Cardiac ventricle fibroblast (primary cell): Measurements from ENCODE around the gene COX5A. TPM values are rescaled to one million over a fixed set of nuclear protein-coding genes. Genes with fewer than 3 reads are reported as not detected.

Source experiments
- total RNA-seq: library from RNA; depleted of rRNA; stranded (reverse); fragments of >200 nt; gene quantifications from 2 replicates; pipeline ENCODE4 v1.2.3, GENCODE V29; 2015

Gene COX5A
- 112 and 114 TPM in 2 replicates for total RNA-seq

GRCh38 chr15:74937590-74938371, at the start of gene COX5A:
COX5A (minus strand) TSS chr15:74938073; CDS start chr15:74938014, 59 bp downstream.

GRCh38 chr15:74956648-74957475, 19.0 kb upstream of the COX5A start, which contains the start of gene RPP25:
RPP25 (minus strand) TSS chr15:74956772; CDS start chr15:74956583, 189 bp downstream.

GRCh38 chr15:74906450-74907162, 31.3 kb downstream of the COX5A start, which contains the start of gene FAM219B:
FAM219B (minus strand) TSS chr15:74906851; CDS start chr15:74906800, 51 bp downstream.

GRCh38 chr15:74889883-74890664, 47.8 kb downstream of the COX5A start, which contains the start of gene MPI:
MPI (plus strand) TSS chr15:74890042; CDS start chr15:74890074, 32 bp downstream.

GRCh38 chr15:74873036-74873755, 64.7 kb downstream of the COX5A start, which contains the start of gene SCAMP2:
SCAMP2 (minus strand) TSS chr15:74873365; CDS start chr15:74873255, 110 bp downstream.

Other genes starting within 250 kb of the COX5A start
- gene EDC3, start 242.0 kb downstream of the COX5A start, total RNA-seq = 8.9 and 15.7 TPM in 2 replicates
- gene CYP1A1, start 212.5 kb downstream of the COX5A start, total RNA-seq = not detected in 2 replicates
- gene CYP1A2, start 189.2 kb downstream of the COX5A start, total RNA-seq = not detected in 2 replicates
- gene CSK, start 156.0 kb downstream of the COX5A start, total RNA-seq = 28.1 and 30.1 TPM in 2 replicates
- not detected in 2 replicates for gene LMAN1L, start 125.2 kb downstream of the COX5A start, total RNA-seq
- gene CPLX3, start 111.4 kb downstream of the COX5A start, total RNA-seq = not detected in 2 replicates
- gene ULK3, start 94.9 kb downstream of the COX5A start, total RNA-seq = 9.0 and 15.6 TPM in 2 replicates
- 40.1 and 48.6 TPM in 2 replicates for gene SCAMP2, start 64.7 kb downstream of the COX5A start, total RNA-seq
- 67.7 and 79.6 TPM in 2 replicates for gene MPI, start 48.0 kb downstream of the COX5A start, total RNA-seq
- 32.9 and 37.5 TPM in 2 replicates for gene FAM219B, start 31.2 kb downstream of the COX5A start, total RNA-seq
- 15.1 and 15.2 TPM in 2 replicates for gene RPP25, start 18.7 kb upstream of the COX5A start, total RNA-seq
- 0.83 and 3.4 TPM in 2 replicates for gene SCAMP5, start 57.5 kb upstream of the COX5A start, total RNA-seq
- gene PPCDC, start 85.5 kb upstream of the COX5A start, total RNA-seq = 6.2 and 8.8 TPM in 2 replicates